ENCODE data around the gene SLC23A1. TPM values are rescaled to one million over a fixed set of nuclear protein-coding genes. Genes with fewer than 3 reads are reported as not detected.
A peak's percentile ranks its signal among the peaks of the same experiment; 100 is the strongest.

The SLC23A1 gene
- total and polyA plus RNA-seq, 11 donors: not detected

DNA sequence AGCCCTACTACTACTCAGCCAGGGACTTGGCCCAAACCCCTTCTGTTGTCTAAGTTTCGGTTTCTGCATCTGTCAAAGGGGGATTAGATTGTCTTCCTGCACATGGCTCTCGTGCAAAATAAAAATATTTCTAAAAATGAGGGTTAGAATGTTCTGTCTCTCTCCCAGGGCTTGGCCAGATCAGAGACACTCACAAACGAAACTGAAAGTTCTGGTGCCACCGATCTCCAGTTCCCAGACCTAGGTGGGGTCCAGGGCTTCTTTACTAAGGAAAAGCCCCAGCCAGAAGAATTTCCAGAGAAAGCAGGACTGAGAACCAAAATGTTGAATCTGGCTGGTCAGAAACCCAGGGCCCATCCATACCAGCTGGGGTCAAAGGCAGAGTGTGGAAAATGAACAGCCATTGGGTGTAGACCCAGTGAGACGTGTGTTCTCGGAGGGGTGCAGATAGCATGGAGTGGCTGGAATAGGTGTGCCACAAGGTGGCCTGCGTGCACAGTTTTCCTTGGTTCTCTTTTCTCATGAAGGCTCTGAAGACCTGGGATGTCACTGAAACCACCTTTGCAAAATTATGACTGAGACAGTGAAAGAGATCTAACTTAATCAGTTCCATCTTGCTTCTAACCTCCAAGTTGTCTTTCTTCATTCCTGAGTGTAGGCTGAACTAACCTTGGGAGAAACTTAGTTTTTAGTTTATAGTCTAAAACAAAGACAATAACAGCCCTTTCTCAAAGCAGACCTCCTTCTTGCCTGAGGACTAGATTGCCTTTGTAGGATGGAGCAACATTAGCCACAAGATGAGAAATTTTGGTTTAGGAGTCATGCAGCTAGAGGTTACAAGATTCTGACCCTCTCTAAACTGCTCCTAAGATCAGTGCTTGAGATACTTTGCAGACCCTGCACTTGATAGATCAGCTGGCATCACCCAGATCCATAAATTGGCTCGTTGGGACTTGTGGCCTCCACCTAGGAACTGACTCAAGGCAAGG, 2.3 kb upstream of the SLC23A1 start:
- no peak for TF ChIP-seq POLR2A (IDR thresholded peaks at IDR 0.05)
- TF ChIP-seq, protein P1, sequence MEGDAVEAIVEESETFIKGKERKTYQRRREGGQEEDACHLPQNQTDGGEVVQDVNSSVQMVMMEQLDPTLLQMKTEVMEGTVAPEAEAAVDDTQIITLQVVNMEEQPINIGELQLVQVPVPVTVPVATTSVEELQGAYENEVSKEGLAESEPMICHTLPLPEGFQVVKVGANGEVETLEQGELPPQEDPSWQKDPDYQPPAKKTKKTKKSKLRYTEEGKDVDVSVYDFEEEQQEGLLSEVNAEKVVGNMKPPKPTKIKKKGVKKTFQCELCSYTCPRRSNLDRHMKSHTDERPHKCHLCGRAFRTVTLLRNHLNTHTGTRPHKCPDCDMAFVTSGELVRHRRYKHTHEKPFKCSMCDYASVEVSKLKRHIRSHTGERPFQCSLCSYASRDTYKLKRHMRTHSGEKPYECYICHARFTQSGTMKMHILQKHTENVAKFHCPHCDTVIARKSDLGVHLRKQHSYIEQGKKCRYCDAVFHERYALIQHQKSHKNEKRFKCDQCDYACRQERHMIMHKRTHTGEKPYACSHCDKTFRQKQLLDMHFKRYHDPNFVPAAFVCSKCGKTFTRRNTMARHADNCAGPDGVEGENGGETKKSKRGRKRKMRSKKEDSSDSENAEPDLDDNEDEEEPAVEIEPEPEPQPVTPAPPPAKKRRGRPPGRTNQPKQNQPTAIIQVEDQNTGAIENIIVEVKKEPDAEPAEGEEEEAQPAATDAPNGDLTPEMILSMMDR (IDR thresholded peaks at IDR 0.05): peak in 9 of 12 donors; percentile 9 to 52 (median 33)
- peak overlapping the region in 10 of 12 donors; percentile 25 to 60 (median 44) for H3K4me3 ChIP-seq
- intact Hi-C loops (cut with DNase I): loop anchor here in 1 of 10 donors (5.0 kb wide), 1 partner anchor 37 kb away; no protein-coding TSS in a partner anchor
- 34 to 49% (median 46%) methylated on average over 8 of the region's 8 CpGs for WGBS, 4 donors
- H3K36me3 ChIP-seq: peaks cover 0 to 3% (median 0%) of the 10 kb centered on the region in 9 donors
- H3K27me3 ChIP-seq: no peaks in the 10 kb centered on the region
- H3K4me1 ChIP-seq: peaks cover 0 to 46% (median 24%) of the 10 kb centered on the region in 12 donors
- H3K27ac ChIP-seq: peak overlapping the region; percentile 22 to 84 (median 67)
- DNase-seq: peak in 1 of 5 donors; percentile 25
- ATAC-seq: peak in 2 of 4 donors; percentile 9 to 47
- no peaks in the 10 kb centered on the region for H3K9me3 ChIP-seq

DNA sequence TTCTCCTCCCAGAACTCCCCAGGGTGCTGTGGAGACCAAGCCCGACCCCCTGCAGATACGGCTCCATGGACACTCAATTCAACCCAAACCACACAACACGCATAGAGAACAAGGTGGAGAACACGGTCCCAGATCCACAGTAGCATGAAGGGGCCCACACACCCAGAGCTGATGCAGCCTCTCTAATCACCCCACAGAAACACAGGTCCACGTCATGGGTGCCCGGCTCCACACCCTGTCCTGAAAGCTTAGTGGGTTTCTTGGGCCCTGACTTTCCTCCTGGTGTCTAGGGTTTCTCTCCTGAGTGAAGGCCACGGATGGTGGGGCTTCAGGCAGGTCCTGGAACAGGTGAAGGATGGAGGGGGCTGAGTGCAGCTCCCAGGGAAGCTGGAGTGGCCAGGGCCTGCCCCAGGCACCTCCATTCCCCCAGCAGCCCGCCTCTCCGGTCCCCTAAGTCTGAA, 1.5 kb upstream of the SLC23A1 start:
- H3K27ac ChIP-seq: peak overlapping the region in 11 of 12 donors; percentile 22 to 84 (median 68)
- no peaks in the 10 kb centered on the region for H3K27me3 ChIP-seq
- 70 to 78% (median 74%) methylated on average over 9 of the region's 9 CpGs for WGBS, 4 donors
- intact Hi-C loops (cut with DNase I): loop anchor here in 1 of 10 donors (5.0 kb wide), 1 partner anchor 38 kb away; no protein-coding TSS in a partner anchor
- peaks cover 0 to 42% (median 23%) of the 10 kb centered on the region in 12 donors for H3K4me1 ChIP-seq
- peak overlapping the region in 10 of 12 donors; percentile 25 to 60 (median 44) for H3K4me3 ChIP-seq
- ATAC-seq: no peak
- no peaks in the 10 kb centered on the region for H3K9me3 ChIP-seq
- TF ChIP-seq, protein P1 (IDR thresholded peaks at IDR 0.05): no peak
- no peak for TF ChIP-seq POLR2A (IDR thresholded peaks at IDR 0.05)
- peak in 1 of 5 donors; percentile 15 for DNase-seq
- peaks cover 0 to 3% (median 0%) of the 10 kb centered on the region in 9 donors for H3K36me3 ChIP-seq

DNA sequence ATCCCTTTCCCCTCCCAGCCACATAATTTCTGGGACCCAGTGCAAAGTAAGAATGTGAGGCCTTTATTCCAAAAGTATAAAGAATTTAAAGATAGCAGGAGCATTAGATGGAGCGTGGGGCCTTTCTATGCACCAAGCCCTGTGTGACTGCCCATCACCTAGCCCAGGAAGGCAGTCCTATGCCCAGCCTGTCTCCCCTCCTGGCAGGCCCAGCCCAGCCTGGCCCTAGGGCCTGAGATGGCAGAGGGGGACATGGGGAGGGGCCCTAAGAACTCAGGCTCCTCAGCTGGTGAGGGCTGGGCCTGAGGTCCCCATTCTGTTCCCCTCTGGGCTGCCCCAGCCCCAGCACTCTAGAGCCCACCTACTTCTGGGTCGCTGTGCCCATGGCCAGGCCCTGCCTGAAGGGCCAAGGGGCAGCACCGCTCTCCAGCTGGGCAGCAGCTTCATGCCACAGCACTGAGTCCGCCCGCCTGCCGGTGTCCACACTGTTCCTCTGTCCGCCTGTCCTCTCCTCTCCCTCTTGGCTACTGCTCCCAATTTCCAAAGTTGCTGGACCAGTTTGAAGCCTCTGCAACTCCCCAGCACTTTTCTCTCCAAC, 995 bp upstream of the SLC23A1 start:
- intact Hi-C loops (cut with DNase I): no loop called here
- WGBS, 4 donors: 81 to 97% (median 88%) methylated on average over 7 of the region's 7 CpGs

More for the DNA sequence above, 995 bp upstream of the SLC23A1 start:
- Histone ChIP-seq H3K36me3 (no peaks in the 10 kb centered on the region), H3K27me3 (no peaks in the 10 kb centered on the region), H3K27ac (peak overlapping the region in 4 of 12 donors; percentile 68 to 84 (median 78)), H3K9me3 (no peaks in the 10 kb centered on the region), H3K4me1 (peaks cover 0 to 41% (median 22%) of the 10 kb centered on the region in 12 donors), H3K4me3 (no peak overlapping the region)
- peak in 1 of 5 donors; percentile 19 for DNase-seq
- peak in 1 of 4 donors; percentile 4 for ATAC-seq
- TF ChIP-seq POLR2A (IDR thresholded peaks at IDR 0.05): no peak
- TF ChIP-seq, protein P1 (IDR thresholded peaks at IDR 0.05): no peak
